ENCODE results near the gene NEURL2. TPM values are rescaled to one million over a fixed set of nuclear protein-coding genes. Genes with fewer than 3 reads are reported as not detected.
A peak's percentile ranks its signal among the peaks of the same experiment; 100 is the strongest.

NEURL2 gene
- total RNA-seq, 4 donors from 2014 or later = 14.7 to 30.4 (median 18.1) TPM

- H3K9me3 ChIP-seq = no peaks in the 10 kb centered on the region
- peaks cover 0 to 10% (median 3%) of the 10 kb centered on the region in 4 donors for H3K36me3 ChIP-seq
- no peak for DNase-seq
- no peaks in the 10 kb centered on the region for H3K27me3 ChIP-seq
- TF ChIP-seq EP300 (IDR thresholded peaks at IDR 0.05; ENCODE audit: low read depth) (no peak), POLR2A (IDR thresholded peaks at IDR 0.05) (no peak)
- H3K27ac ChIP-seq = no peak overlapping the region
- H3K4me1 ChIP-seq = peaks cover 10 to 26% (median 14%) of the 10 kb centered on the region in 4 donors
- intact Hi-C loops (cut with DNase I; ENCODE audit: low total_unique reads) = no loop called here
- WGBS, 2 donors (ENCODE audit: low coverage in 1 of 2) = 77% methylated on average over 9 of the region's 9 CpGs; no CpG with 5 or more reads in 1 of the 2 donors
- in situ Hi-C loops (cut with MboI; ENCODE audit: low pct_ligation_motif_present in 1 of 4, low pct_unique_long_range_greater_than_20kb in 1 of 4, low sequenced_read_pairs in 3 of 4) = no loop called here
- H3K4me3 ChIP-seq = no peak overlapping the region
These were observed 7.9 kb downstream of the NEURL2 start for GRCh38 chr20:45883100-45883469.

DNA sequence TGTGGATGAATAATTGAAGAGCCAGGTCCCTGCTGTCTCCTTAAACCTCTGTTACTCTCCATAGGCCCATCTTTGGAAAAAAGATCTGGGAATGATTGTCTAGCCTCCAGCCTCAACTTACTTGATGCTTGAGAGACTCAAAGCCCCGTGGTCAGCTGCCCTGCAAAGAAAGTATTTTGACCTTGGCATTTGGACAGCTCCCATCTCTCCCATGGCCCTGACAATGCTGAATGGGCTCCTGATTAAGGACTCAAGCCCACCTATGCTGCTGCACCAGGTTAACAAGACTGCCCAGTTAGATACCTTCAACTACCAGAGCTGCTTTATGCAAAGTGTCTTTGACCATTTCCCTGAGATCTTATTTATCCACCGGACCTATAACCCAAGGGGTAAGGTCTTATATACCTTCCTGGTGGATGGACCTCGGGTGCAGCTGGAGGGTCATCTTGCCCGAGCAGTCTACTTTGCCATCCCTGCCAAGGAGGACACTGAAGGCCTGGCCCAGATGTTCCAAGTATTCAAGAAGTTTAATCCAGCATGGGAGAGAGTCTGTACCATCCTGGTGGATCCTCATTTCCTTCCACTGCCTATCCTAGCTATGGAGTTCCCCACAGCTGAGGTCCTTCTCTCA is 8.4 kb downstream of the NEURL2 start:
- no peak overlapping the region for H3K27ac ChIP-seq
- WGBS, 2 donors (ENCODE audit: low coverage in 1 of 2) = 82 to 100% methylated on average over 2 to 4 of the region's 4 CpGs
- peaks cover 0 to 11% (median 5%) of the 10 kb centered on the region in 4 donors for H3K36me3 ChIP-seq
- no peak for TF ChIP-seq POLR2A (IDR thresholded peaks at IDR 0.05)
- TF ChIP-seq POLR2AphosphoS5 (IDR thresholded peaks at IDR 0.05) = no peak
- no peak for TF ChIP-seq EP300 (IDR thresholded peaks at IDR 0.05; ENCODE audit: low read depth)
- TF ChIP-seq, protein P1, sequence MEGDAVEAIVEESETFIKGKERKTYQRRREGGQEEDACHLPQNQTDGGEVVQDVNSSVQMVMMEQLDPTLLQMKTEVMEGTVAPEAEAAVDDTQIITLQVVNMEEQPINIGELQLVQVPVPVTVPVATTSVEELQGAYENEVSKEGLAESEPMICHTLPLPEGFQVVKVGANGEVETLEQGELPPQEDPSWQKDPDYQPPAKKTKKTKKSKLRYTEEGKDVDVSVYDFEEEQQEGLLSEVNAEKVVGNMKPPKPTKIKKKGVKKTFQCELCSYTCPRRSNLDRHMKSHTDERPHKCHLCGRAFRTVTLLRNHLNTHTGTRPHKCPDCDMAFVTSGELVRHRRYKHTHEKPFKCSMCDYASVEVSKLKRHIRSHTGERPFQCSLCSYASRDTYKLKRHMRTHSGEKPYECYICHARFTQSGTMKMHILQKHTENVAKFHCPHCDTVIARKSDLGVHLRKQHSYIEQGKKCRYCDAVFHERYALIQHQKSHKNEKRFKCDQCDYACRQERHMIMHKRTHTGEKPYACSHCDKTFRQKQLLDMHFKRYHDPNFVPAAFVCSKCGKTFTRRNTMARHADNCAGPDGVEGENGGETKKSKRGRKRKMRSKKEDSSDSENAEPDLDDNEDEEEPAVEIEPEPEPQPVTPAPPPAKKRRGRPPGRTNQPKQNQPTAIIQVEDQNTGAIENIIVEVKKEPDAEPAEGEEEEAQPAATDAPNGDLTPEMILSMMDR (IDR thresholded peaks at IDR 0.05) = no peak
- intact Hi-C loops (cut with DNase I; ENCODE audit: low total_unique reads) (no loop called here), in situ Hi-C loops (cut with MboI; ENCODE audit: low pct_ligation_motif_present in 1 of 4, low pct_unique_long_range_greater_than_20kb in 1 of 4, low sequenced_read_pairs in 3 of 4) (no loop called here)
- H3K4me1 ChIP-seq = peaks cover 10 to 26% (median 14%) of the 10 kb centered on the region in 4 donors
- DNase-seq = no peak
- H3K27me3 ChIP-seq = no peaks in the 10 kb centered on the region
- H3K9me3 ChIP-seq = no peaks in the 10 kb centered on the region
- H3K4me3 ChIP-seq = no peak overlapping the region

DNA sequence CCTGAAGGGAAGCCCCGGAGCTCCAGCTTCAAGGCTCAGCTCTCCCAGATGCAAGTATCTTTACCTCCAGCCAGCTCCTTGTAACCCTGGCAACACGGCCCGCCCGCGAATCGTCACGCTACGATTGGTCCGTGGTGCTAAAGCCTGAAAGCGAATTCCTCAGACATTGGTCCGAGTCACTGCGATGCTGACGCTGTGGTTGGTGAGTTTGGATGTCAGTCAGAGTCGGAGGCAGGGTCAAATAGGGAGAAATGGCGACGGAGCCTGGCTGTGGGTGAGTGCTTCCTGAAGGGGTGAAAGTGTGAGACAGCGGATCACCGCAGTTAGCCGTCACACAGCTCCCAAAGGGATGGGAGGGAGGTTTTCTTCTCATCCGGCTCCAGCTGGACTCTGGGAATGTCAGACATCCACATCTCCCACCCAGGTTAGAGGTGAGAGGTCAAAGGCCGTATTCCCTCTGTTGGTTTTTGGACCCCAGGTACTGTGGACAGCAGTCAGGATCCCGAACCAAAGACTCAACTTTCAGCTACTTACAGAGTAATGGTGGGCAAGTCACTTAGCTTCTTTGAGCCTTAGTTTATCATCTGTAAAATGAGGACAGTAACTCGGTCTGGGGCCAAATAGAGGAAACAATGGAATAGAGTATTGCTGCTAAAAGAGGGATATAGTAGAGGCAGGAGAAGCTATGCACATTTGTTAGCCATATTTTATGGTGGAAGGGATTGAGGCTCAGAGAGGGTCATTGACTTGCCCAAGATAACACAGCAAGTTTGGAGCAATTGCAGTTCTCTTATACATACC is 9.8 kb downstream of the NEURL2 start, which contains the start of gene ZSWIM1:
Gene ZSWIM1 (plus strand): TSS at position 240 of the 801 bp plus-strand sequence. CDS start 1,366 bp downstream, outside the sequence.
- peak; percentile 60 for TF ChIP-seq POLR2A (IDR thresholded peaks at IDR 0.05)
- TF ChIP-seq POLR2AphosphoS5 (IDR thresholded peaks at IDR 0.05) = peak; percentile 63 to 78 (median 75)
- TF ChIP-seq, protein P1 (IDR thresholded peaks at IDR 0.05) = peak in 1 of 5 experiments; percentile 17
- no peak for TF ChIP-seq EP300 (IDR thresholded peaks at IDR 0.05; ENCODE audit: low read depth)
- intact Hi-C loops (cut with DNase I; ENCODE audit: low total_unique reads) = no loop called here
- no peaks in the 10 kb centered on the region for H3K9me3 ChIP-seq
- H3K4me1 ChIP-seq = peaks cover 10 to 26% (median 14%) of the 10 kb centered on the region in 4 donors
- H3K36me3 ChIP-seq = peaks cover 0 to 12% (median 8%) of the 10 kb centered on the region in 4 donors
- in situ Hi-C loops (cut with MboI; ENCODE audit: low pct_ligation_motif_present in 1 of 4, low pct_unique_long_range_greater_than_20kb in 1 of 4, low sequenced_read_pairs in 3 of 4) = no loop called here
- WGBS, 2 donors (ENCODE audit: low coverage in 1 of 2) = 1% methylated on average over 13 to 23 of the region's 23 CpGs
- no peaks in the 10 kb centered on the region for H3K27me3 ChIP-seq
- H3K4me3 ChIP-seq = peak within 1 kb of the TSS; percentile 50 to 70 (median 56)
- DNase-seq = peak; percentile 100
- peak within 1 kb of the TSS; percentile 88 to 89 (median 88) for H3K27ac ChIP-seq

DNA sequence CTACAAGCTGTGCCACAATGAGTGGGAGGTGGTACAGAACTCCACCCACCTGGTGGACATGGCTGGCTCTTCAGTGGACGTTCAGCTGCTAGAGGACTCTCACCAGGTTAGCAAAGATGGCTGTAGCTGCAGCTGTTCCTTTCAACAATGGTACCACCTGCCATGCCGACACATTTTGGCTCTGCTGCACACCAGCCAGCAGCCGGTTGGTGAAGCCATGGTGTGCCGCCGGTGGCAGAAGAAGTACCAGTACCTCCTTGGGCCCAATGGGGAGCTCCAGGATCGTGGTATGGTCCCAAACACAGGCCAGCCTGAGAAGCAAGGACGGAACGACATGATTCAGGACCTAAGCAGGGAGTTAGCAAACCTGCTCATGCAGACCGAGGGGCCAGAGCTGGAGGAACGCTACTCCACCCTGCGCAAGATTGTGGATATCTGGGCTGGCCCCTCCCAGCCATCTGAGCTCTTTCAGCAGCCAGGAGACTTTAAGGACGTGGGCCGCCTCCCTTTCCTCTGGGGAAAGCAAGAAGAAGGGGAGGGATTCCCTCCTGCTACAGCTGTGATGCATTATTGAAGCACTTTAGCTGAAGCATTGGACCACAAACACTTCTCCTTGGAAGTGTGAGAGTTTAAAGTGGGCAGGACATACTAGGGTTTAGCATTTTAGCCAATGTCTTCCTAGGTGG is 12.8 kb downstream of the NEURL2 start:
- Histone ChIP-seq H3K4me1 (peaks cover 8 to 19% (median 12%) of the 10 kb centered on the region in 4 donors), H3K4me3 (no peak overlapping the region), H3K36me3 (peaks cover 0 to 12% (median 4%) of the 10 kb centered on the region in 4 donors), H3K9me3 (no peaks in the 10 kb centered on the region), H3K27ac (no peak overlapping the region), H3K27me3 (no peaks in the 10 kb centered on the region)
- DNase-seq = no peak
- WGBS, 2 donors (ENCODE audit: low coverage in 1 of 2) = 90% methylated on average over 13 of the region's 13 CpGs; no CpG with 5 or more reads in 1 of the 2 donors
- in situ Hi-C loops (cut with MboI; ENCODE audit: low pct_ligation_motif_present in 1 of 4, low pct_unique_long_range_greater_than_20kb in 1 of 4, low sequenced_read_pairs in 3 of 4) (no loop called here), intact Hi-C loops (cut with DNase I; ENCODE audit: low total_unique reads) (no loop called here)
- TF ChIP-seq POLR2AphosphoS5 (IDR thresholded peaks at IDR 0.05) (no peak), POLR2A (IDR thresholded peaks at IDR 0.05) (no peak), EP300 (IDR thresholded peaks at IDR 0.05; ENCODE audit: low read depth) (no peak)
- TF ChIP-seq, protein P1 (IDR thresholded peaks at IDR 0.05) = no peak
